Measurements from ENCODE around the gene ALG9.
A peak's percentile ranks its signal among the peaks of the same experiment; 100 is the strongest.

Gene ALG9

GRCh38 chr11:111852103-111852502, 19.3 kb downstream of the ALG9 start:
- no peak for TF ChIP-seq CTCF (IDR thresholded peaks at IDR 0.05; ENCODE audit: insufficient read depth, missing control alignments)
- FAIRE-seq (no peak), DNase-seq (ENCODE audit: insufficient read length, low spot score) (no peak)

DNA sequence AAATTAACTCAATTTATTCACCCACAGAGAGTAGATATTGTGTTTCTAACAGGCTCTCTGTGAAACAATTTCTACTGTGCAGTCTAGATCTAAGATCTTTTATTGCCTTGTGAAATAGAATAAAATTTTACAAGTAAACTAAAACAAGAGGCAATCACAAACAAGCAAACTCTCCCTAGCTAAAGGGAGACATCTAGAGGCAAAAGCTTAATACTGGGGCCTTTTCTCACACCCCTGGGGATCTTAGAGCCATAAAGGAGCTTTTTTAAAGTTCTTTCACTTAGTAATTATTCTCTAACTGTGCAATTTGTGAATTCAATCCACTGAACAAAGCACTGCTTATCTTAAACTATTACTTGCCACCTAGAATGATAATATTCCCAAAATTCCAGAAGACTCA, 19.7 kb downstream of the ALG9 start:
- TF ChIP-seq CTCF (IDR thresholded peaks at IDR 0.05; ENCODE audit: insufficient read depth, missing control alignments): peak; percentile 47
- no peak for DNase-seq (ENCODE audit: insufficient read length, low spot score)
- FAIRE-seq: no peak

GRCh38 chr11:111851067-111851466, 20.3 kb downstream of the ALG9 start:
- DNase-seq (ENCODE audit: insufficient read length, low spot score) (no peak), FAIRE-seq (no peak)

DNA sequence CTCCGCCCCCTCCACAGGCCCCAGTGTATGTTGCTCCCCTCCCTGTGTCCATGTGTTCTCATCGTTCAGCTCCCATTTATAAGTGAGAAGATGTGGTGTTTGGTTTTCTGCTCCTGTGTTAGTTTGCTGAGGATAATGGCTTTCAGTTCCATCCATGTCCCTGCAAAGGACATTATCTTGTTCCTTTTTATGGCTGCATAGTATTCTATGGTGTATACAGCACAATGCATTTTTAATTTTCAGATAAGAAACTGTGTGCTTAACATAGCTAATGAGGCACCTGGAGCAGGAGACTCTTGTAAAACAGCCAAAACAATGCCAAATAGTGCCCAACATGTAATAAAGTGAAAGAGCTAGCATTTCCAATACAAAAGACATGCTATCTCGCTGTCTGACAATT, 21.8 kb downstream of the ALG9 start:
- DNase-seq (ENCODE audit: insufficient read length, low spot score): no peak
- FAIRE-seq: no peak
- TF ChIP-seq CTCF (IDR thresholded peaks at IDR 0.05; ENCODE audit: insufficient read depth, missing control alignments): no peak

More at GRCh38 chr11:111851067-111851466, 20.3 kb downstream of the ALG9 start:
- no peak for TF ChIP-seq CTCF (IDR thresholded peaks at IDR 0.05; ENCODE audit: insufficient read depth, missing control alignments)

DNA sequence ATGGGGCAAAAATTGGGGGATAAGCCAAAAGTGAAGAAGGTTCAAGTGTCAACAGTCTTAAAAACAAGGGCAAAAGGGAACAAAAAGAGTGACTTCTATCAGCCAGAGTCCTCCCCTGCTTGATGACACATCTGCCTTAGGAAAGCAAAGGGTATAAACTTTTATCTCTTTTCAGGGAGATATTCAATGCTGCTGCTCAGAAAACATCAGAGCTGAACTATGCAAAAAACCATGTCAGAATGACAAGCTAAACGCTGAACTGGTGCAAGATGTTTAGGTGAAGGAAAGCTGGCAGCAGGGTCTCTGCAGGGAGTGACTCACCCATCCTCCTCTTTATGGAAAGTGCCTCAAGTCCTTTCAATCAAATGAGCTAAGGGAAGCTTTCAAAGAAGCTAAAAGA, 24.7 kb downstream of the ALG9 start:
- TF ChIP-seq CTCF (IDR thresholded peaks at IDR 0.05; ENCODE audit: insufficient read depth, missing control alignments): no peak
- DNase-seq (ENCODE audit: insufficient read length, low spot score): no peak
- FAIRE-seq: no peak

GRCh38 chr11:111846063-111846462, 25.3 kb downstream of the ALG9 start:
- FAIRE-seq (no peak), DNase-seq (ENCODE audit: insufficient read length, low spot score) (no peak)
- no peak for TF ChIP-seq CTCF (IDR thresholded peaks at IDR 0.05; ENCODE audit: insufficient read depth, missing control alignments)

- FAIRE-seq (no peak), DNase-seq (ENCODE audit: insufficient read length, low spot score) (no peak)
- no peak for TF ChIP-seq CTCF (IDR thresholded peaks at IDR 0.05; ENCODE audit: insufficient read depth, missing control alignments)
Observed at GRCh38 chr11:111845276-111846028, 25.9 kb downstream of the ALG9 start.
